Sigmoid colon (tissue), 3 donors: ENCODE measurements around the gene TAX1BP3.

Source experiments
- POLR2A ChIP-seq, 2 donors: fragments of 450-650 bp; IDR thresholded peaks; one replicate each; pipeline ENCODE4 v1.6.1; 2016; ENCODE audit warnings: antibody characterized with exemption in 2 of 2, mild to moderate bottlenecking in 2 of 2, moderate library complexity in 2 of 2
- TF ChIP-seq, protein P1 (sequence below), 4 experiments: fragments of 450-650 bp in 3 of 4; fragments of 200-600 bp in 1 of 4; IDR thresholded peaks; one replicate each; pipeline ENCODE4 v1.5.1; 2016 to 2019; ENCODE audit warnings: antibody characterized with exemption in 4 of 4, mild to moderate bottlenecking in 3 of 4, moderate library complexity in 2 of 4

DNA sequence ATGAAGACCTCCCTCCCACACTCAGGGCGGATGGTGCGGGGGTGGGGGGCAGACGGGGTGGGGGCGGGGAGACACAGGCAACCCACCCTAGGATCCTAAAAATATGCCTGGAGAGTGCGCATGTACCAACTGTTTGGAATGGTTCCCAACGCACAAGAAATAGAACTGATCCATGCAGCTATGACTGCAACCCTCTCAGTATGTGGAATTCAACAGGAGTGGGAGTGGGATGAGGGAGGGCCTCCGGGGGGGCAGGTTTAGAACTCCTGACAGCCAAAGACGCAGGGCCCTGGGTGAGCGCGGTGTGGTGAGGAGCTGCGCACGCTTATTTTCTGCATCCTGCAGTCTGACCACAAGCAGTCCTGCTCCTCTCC, 28.7 kb upstream of the TAX1BP3 start:
- TF ChIP-seq, protein P1, sequence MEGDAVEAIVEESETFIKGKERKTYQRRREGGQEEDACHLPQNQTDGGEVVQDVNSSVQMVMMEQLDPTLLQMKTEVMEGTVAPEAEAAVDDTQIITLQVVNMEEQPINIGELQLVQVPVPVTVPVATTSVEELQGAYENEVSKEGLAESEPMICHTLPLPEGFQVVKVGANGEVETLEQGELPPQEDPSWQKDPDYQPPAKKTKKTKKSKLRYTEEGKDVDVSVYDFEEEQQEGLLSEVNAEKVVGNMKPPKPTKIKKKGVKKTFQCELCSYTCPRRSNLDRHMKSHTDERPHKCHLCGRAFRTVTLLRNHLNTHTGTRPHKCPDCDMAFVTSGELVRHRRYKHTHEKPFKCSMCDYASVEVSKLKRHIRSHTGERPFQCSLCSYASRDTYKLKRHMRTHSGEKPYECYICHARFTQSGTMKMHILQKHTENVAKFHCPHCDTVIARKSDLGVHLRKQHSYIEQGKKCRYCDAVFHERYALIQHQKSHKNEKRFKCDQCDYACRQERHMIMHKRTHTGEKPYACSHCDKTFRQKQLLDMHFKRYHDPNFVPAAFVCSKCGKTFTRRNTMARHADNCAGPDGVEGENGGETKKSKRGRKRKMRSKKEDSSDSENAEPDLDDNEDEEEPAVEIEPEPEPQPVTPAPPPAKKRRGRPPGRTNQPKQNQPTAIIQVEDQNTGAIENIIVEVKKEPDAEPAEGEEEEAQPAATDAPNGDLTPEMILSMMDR (IDR thresholded peaks at IDR 0.05) = no peak
- no peak for TF ChIP-seq POLR2A (IDR thresholded peaks at IDR 0.05)
